ENCODE results near the gene RHBDL3. TPM values are rescaled to one million over a fixed set of nuclear protein-coding genes. Genes with fewer than 3 reads are reported as not detected.

The RHBDL3 gene
- total and polyA plus RNA-seq, 2 of the 8 experiments (the other 6 are each of a cell fraction or from before 2014, with no cell fraction given) = 9.6 to 12.2 TPM

DNA sequence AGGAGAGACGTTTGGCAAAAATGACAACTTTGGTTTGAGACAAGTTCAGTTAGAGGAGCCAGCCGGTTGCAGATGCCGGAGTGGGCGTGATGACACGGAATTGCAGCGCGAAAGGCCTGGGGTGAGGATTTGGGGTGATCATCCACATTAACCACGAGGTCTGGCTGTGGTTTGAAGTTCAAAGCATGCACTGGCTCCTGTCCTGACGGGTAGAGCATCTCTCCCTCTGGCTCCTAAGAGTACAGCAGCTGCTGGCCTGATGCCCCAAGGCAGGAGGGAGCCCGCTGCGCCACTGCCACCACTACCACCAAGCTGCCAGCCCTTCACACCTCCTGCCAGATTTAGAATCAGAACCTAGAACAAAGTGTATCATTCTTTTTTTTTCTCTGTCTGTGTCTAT, 3.7 kb downstream of the RHBDL3 start:
- Histone ChIP-seq H2BK20ac (ENCODE audit: low read length) (no peak overlapping the region; the same call in 1 of the 2 replicates), H2BK15ac (ENCODE audit: low read length) (no peak overlapping the region), H3K27me3 (replicated peaks in 1 of 4; ENCODE audit: control insufficient read depth in 3 of 4, extremely low read depth in 1 of 4, insufficient read depth in 3 of 4, low read length in 3 of 4) (peaks cover 0 to 27% (median 24%) of the 10 kb centered on the region in 4 experiments; a peak in 5 of 7 replicates), H3K79me2 (ENCODE audit: control insufficient read depth in 1 of 2, insufficient read depth in 2 of 2, low read length in 2 of 2) (peaks cover 0 to 16% of the 10 kb centered on the region in 2 experiments; a peak in 1 of 4 replicates), H2BK120ac (replicated peaks; ENCODE audit: low read depth, low read length) (no peak overlapping the region), H3K23ac (ENCODE audit: insufficient read length) (no peak overlapping the region), H2BK12ac (ENCODE audit: low read depth, low read length) (no peak overlapping the region), H4K5ac (ENCODE audit: insufficient read length, low read depth, low read length) (no peak overlapping the region), H4K91ac (replicated peaks; ENCODE audit: insufficient read length, low read length) (no peak overlapping the region), H3K23me2 (ENCODE audit: low read depth, low read length) (peaks cover 17% of the 10 kb centered on the region; the same call in 1 of the 2 replicates), H3K14ac (ENCODE audit: insufficient read length) (no peak overlapping the region), H3K9ac (replicated peaks in 1 of 4; ENCODE audit: extremely low read depth in 1 of 4, low read depth in 3 of 4, low read length in 3 of 4) (no peak overlapping the region), H3K18ac (ENCODE audit: extremely low read depth, low read length) (no peak overlapping the region), H3K56ac (replicated peaks; ENCODE audit: insufficient read length, low read depth, low read length) (no peak overlapping the region), H3K9me3 (ENCODE audit: insufficient read depth in 2 of 2, low read depth in 1 of 2, low read length in 1 of 2) (no peaks in the 10 kb centered on the region), H2AK5ac (ENCODE audit: low read depth, low read length) (no peak overlapping the region), H3K4me2 (ENCODE audit: insufficient read depth in 1 of 2, low read depth in 2 of 2, low read length in 2 of 2) (no peak overlapping the region), H2BK5ac (ENCODE audit: low read depth, low read length) (0 out of 2 replicates have a peak overlapping the region, but pooled peaks have one; percentile 0), H3K4me1 (replicated peaks in 1 of 4; ENCODE audit: control insufficient read depth in 3 of 4, insufficient read depth in 4 of 4, low read length in 3 of 4) (peaks cover 2 to 22% (median 15%) of the 10 kb centered on the region in 4 experiments), H3K4me3 (ENCODE audit: extremely low read depth in 1 of 4, insufficient read depth in 2 of 4, low read depth in 3 of 4, low read length in 4 of 4) (no peak overlapping the region), H2AFZ (ENCODE audit: low read length) (no peak overlapping the region), H4K8ac (ENCODE audit: extremely low read depth, insufficient read depth, low read length) (no peak overlapping the region), H3K27ac (ENCODE audit: low read depth, low read length) (no peak overlapping the region), H3K79me1 (ENCODE audit: low read depth, low read length) (peaks cover 13% of the 10 kb centered on the region), H3K36me3 (ENCODE audit: control insufficient read depth in 2 of 4, insufficient read depth in 4 of 4, low read length in 3 of 4) (no peaks in the 10 kb centered on the region), H4K20me1 (replicated peaks in 1 of 2; ENCODE audit: control insufficient read depth in 1 of 2, insufficient read depth in 2 of 2, low read length in 2 of 2) (peaks cover 0 to 1% of the 10 kb centered on the region in 2 experiments), H3K4ac (replicated peaks; ENCODE audit: insufficient read length, low read depth, low read length) (no peak overlapping the region)
- POLR2A ChIA-PET (ENCODE audit: partially characterized antibody) = no interaction called here
- CTCF ChIA-PET (ENCODE audit: partially characterized antibody) = interaction anchor here (1.2 kb wide), 1 partner anchor 16 kb away, joined by 7 read pairs; no protein-coding TSS in a partner anchor
- DNase-seq (ENCODE audit: low read depth in 1 of 2, low spot score in 2 of 2) = no peak
- 84% methylated on average over 11 of the region's 11 CpGs; no CpG with 5 or more reads in 1 of the 2 experiments for WGBS, 2 experiments (ENCODE audit: extremely low coverage in 1 of 2, insufficient coverage in 1 of 2, insufficient read length in 1 of 2, insufficient replicate concordance in 2 of 2, low coverage in 1 of 2, low lambda C conversion rate in 2 of 2, missing lambda C conversion rate in 1 of 2)
- no peak for FAIRE-seq
- TF ChIP-seq TAF7 (optimal IDR thresholded peaks at IDR 0.05; ENCODE audit: borderline replicate concordance, low read depth, low read length) (no peak), FOSL1 (IDR thresholded peaks at IDR 0.05; ENCODE audit: insufficient read depth, low read depth, low read length) (no peak), SP4 (IDR thresholded peaks at IDR 0.05; ENCODE audit: low read length) (no peak), RAD21 (IDR thresholded peaks at IDR 0.05 in 1 of 2, conservative IDR thresholded peaks at IDR 0.05 in 1 of 2; ENCODE audit: low read depth in 2 of 2, low read length in 2 of 2) (no peak), CTBP2 (IDR thresholded peaks at IDR 0.05; ENCODE audit: borderline replicate concordance, insufficient read depth, insufficient read length, low read length) (no peak), BACH1 (IDR thresholded peaks at IDR 0.05; ENCODE audit: low read length) (no peak), RBBP5 (IDR thresholded peaks at IDR 0.05; ENCODE audit: borderline replicate concordance, low read depth, low read length) (no peak), KDM1A (IDR thresholded peaks at IDR 0.05; ENCODE audit: borderline replicate concordance, low read length) (no peak), SUZ12 (IDR thresholded peaks at IDR 0.05; ENCODE audit: low read length) (no peak), CEBPB (IDR thresholded peaks at IDR 0.05; ENCODE audit: low read depth, low read length) (no peak), EZH2 (IDR thresholded peaks at IDR 0.05; ENCODE audit: low read depth, low read length, severe bottlenecking) (no peak), TEAD4 (IDR thresholded peaks at IDR 0.05; ENCODE audit: low read depth, low read length) (no peak), BCL11A (IDR thresholded peaks at IDR 0.05; ENCODE audit: low read depth in 2 of 2, low read length in 2 of 2) (no peak)
